DMS79 (cell line): Measurements from ENCODE around the gene ALDOC.

ENCODE experiments used
- DNase-seq: peaks from one replicate; lab custom pipeline; 2025; lab: John Stamatoyannopoulos, UW

Gene ALDOC

DNA sequence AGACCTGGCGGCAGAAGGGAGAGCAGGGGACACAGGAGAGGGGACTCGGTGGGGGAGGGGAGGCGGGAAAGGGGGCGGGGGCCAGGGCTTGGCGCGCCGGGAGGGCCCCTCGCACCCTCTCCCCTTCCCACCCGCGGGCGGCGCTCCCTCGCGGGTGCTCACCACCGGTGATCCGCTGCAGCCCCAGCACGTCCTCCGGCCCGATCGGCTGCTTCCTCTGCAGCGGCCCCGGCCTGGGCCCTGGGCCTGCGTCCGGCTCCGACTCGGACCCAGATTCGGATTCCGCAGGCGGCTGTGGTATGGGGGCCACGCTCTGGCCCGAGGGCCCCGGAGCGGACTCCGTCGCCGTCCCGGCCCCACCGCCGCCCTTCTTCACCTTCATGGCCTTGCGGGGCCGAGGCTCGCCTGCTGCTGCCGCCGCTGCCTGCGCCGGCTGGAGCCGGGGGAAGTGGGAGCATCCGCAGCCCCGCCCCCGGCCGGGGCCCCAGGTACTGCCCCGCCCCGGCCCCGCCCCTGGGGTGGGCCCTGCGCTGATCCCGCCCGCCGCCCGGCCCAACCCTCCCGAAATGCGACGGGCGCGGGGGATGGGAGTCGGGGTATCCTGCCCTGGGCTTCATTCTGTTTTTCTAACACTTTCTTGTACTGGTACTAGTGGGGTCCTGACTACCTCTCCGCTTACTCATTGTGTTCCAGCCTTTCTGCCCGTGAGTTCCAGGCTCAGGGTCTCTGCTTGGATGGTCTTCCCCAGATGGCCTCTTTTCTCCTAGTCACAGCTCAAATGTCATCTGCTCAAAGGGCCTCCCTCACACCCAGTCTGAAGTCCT, 24.3 kb downstream of the ALDOC start, which contains the start of gene UNC119:
Gene UNC119, minus strand, starts transcription at position 449 of the 824 bp plus-strand sequence. Its CDS starts 67 bp downstream, at position 382.
- DNase-seq: peak; percentile 44

DNA sequence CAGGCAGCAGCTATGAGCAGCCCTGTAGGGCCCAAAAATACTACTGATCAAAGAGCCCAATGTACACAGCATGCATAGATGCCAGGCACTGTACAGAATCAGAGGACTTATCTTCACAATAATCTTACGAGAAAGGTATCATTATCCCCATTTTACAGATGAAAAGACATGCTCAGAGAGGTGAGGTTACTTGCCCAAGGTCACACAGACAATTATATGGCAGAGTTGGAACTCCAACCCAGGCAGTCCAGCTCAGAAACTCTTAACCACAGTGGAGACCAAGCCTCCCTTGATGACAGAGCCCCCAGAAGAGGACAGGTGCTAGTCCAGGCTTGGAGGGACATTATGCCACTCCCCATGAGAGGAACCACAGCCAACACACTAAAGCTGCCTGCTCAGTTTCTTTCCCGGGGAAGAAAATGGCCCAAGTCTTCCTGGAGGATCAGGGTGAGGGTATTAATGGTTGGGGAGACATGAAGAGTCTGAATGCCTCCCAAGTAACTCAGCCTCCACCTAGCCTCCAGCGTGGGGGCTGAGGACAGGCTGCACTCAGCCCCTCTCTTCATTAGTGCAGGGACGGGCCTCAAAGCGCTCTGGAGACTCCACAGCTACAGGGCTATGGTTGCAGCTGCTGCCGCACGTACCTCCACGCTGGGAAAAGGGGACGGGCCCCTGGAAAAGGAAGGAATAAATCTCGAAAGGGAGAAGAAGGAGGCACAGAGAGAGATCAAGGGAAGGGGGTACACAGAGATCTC, 25.1 kb downstream of the ALDOC start:
- DNase-seq: no peak

DNA sequence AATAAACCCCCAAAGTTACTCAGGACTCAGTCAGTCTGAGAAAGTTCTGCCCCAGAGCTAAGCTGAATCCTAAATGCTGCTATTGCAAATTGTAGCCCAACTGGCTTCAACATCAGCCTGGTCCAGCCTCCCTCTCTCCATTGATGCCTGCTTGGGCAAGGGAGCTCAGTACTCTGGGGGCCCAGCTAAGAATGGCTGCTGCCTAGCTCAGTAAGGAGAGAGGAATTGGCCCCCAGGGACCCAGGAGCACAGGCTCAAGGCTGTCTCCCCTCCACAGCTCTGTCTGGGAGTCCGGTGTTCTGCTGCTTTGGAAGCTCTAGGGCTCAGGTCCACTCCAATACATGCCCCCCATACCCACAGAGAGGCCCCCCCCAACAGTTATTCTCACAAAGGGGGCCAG, 25.8 kb downstream of the ALDOC start:
- DNase-seq: no peak

DNA sequence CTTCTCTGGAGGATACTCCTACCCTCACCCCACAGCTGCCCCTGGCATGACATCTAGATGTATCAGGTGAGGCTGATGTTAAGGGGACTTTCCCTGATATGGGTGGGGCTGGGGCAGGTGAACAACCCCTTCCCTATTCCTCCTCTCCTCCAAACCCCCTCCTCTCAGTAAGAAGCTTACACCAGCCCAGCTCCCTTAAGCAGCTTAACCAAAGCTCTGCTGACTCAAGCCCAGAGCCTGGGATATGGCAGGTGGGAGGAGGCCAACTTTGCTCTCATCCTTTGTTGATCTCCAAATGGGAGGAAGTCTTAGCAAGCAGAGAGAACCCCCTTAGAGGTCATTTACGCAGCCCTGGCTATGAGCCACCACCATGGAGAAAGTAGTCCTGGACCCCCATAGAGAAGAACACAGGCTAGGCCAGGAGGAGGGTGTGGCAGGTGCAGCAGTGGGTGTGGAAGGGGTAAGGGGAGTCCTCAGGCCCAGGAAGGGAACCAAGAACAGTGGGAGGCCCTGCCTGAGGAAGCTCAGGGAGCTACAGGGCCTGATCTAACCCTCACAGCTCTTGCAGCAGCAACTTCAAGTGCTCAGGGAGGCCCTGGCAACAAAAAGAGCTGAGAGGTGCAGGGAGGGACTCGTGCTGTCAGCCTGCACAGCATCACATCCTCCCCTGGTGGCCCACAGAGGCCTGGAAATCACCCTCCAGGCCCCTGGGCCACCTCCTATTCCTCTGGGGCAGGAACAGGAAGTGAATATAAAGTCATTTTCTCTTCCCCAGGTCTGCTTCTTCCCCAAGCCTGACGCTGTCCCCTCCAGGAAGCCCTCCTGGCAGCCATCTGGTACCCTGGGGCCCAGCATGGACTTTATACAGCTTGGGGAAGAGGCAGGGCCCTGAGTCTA, 27.2 kb downstream of the ALDOC start:
- no peak for DNase-seq

DNA sequence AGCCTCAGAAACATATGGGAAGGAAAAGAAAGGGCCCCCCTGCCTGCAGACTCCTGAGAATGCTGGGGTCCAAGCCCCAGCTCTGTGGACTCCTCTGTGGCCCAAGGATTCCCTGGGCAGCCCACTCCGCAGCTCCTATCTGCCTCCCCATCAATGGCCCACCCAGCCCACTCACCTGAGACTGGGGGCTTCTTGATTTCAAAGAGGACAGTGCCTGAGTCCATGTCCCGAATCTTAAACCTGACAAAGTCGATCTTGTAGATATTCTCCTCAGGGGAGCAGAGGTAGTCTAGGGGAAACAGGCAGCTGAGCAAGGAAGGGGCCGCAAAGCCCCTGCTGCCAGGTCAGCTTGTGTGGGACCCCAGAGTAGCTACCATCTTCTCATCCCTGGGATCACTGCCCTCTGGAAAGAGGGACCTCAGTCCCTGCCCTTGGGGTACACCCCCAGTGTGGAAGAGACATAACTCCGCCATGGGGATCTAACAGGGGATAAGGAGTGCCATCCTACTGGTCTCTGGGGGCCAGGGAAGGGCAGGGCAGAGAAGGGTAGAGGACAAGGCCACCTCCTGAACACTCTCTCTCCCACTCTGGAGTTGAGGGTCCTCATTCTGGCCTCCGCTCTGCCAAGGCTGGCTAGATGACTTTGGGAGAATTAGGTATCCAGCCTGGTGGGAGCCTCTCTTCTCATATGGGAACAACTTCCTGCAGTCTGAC, 28.1 kb downstream of the ALDOC start:
- DNase-seq: no peak

DNA sequence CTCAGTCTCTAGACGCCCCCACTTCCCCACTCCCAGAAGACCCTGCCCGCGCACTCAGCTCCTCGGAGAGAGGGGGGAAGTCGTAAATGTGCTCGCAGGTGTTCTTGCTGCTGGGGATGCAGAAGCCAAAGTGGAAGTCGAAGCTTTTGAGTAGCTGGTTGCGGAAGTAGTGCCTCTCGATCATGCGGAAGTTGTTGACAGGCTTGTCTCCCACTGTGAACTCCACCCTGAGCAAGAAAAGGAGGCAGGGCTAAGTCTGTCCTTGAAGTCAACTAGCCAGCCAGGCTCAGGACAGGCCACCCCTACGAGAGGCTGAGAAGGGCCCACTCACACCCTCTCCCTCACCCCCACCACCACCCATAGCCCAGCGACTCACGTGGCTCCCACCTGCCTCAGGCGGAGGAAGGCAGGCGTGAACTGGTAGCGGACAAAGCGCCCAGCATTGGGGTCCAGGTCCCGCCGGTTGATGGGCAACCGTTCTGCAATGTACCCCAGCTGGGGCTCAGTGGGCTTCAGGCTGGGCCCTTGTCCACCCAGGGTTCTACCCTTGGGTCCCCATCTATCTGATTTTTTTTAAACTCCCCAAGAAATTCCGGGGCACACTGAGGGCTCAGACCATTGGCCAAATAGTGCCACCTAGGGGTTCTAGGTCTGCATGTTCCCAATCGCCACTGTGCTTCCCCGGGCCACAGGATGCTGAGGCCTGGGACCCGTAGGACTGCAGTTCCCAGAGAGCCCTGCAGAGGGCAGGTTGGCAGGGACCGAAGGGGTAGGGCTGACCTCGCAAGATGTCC, 28.9 kb downstream of the ALDOC start:
- no peak for DNase-seq

DNA sequence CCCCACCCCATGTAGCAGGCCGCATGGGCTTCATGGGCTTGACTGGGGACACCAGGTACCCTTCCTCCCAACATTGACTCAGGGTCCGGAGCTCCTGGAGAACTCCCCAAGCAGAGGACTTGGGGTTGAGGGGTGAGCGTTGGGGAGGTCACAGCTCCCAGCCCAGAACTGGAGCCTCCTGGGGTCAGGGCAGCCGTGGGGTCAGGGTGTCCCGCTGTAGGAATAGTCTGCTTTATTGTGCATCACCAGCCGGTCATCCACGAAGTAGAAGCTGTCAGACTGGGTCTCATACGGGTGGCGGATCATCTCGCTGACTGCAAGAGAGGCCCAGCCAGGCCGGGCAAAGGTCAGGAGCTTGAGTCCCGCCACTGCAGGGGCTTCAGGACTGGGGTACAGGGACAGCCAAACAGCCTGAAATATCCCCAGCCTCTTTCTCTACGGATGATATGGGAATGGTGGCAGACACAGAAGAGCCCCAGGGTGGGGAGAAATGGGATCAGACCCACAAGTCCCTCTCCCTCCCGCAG, 29.5 kb downstream of the ALDOC start:
- no peak for DNase-seq

DNA sequence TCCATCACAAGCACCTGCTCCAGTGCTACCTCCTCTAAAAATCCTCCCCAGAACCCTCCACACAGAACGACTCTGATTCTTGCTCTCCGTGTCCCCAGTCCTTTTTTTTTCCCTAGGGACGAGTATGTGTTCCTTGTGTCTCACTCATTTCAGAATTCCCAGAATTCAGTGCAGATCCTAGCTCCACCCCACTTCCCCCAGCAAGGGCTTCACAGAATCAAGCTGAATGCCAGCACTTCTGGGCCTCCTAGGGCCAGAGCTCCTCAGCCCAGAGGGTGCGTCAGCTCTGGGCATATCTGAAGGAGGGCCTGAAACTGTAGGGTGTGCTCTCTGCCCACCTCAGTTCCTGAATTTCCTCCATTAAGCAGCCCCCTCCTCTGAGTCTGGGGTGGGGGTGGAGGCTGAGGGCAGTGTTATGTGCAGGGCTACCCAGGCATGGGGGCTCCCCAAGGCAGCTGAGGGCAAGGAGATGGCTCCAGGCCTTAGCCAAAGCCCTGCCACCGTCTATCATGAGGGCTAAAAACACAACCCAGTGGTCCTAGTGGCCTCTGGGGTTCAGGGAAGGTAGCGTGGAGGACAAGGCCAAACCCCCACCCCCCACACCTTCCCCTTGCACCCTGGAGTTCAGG, 30.8 kb downstream of the ALDOC start:
- no peak for DNase-seq

DNA sequence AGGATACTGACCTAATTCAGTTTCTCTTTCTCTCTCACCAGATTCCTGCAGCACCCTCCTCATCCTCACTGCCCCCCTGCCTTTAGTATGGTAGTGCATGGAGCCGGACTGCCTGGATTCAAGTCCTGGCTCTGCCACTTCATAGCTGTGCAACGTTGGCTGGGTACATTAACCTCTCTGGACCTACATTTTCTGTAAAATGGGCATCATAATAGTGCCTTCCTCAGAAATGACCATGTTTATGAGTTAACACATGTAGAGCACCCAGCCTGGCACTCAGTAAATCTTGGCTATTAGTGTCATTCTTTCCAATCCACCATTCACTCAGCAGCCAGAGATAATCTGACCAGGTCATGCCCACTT, 31.6 kb downstream of the ALDOC start:
- no peak for DNase-seq

DNA sequence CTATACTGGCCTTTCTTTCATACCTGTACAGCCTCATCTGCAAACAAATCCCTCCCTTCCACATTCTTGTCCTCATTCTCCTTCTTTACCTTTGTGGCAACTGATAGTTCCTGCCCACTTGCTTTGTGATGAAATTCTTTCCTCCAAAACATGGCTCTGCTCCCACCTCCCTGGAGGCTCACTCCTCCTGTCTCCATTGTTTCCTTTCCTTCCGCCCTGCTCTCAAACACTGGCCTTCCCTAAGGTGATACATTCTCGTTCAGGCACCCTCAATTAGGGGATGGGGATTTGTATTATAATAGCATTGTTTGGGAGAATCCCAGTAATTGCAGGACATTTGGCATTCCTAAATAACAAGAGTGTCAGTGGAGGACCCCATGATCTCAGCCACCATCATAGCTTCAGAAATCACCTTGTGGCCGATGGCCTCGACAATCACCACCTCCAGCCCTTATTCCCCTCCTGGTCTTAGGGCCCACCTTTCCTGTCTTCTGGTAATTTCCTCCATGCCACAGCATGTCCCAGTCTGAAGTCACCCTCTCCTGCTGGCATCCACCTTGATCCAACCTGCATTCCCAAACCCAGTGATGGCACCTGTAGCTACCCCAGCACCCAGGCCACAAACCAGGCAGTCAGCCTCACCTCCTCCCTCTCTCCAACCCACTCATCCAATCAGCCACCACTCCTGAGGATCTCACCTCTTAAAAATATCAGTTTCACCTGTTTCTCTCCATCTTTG, 32.1 kb downstream of the ALDOC start:
- no peak for DNase-seq

DNA sequence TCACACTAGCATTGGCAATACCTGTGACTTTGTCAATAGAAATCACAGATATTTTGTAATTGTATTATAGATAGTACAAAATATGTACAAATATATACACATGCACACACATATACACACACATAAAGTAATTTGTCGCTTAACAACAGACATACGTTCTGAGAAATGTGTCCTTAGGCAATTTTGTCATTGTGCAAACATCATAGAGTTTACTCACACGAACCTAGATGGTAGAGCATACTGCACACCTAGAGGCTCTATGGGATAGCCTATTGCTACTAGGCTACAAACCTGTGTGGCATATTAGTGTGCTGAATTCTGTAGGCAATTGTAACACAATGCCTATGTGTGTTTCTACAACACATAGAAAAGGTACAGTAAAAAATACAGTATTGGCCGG, 35.3 kb downstream of the ALDOC start:
- DNase-seq: no peak

DNA sequence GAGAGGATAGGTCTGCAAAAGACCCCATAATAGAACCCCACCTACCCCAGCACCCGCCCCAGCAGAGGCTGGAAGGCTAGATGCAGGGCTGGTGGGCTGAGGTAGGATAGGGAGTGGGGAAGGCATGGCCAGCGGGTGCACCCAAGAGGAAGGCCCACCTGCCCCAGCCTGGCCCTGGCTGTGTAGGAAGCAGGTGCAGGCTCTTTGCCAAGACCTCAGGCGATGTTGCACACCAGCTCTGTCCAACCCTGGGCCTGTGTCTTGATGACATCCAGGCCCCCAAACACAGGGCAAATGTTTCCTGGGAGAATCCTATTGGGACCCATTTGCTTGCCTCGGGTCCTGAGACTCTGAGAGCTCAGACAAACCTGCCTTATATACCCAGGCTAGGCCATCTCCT, 36.5 kb downstream of the ALDOC start:
- DNase-seq: no peak

DNA sequence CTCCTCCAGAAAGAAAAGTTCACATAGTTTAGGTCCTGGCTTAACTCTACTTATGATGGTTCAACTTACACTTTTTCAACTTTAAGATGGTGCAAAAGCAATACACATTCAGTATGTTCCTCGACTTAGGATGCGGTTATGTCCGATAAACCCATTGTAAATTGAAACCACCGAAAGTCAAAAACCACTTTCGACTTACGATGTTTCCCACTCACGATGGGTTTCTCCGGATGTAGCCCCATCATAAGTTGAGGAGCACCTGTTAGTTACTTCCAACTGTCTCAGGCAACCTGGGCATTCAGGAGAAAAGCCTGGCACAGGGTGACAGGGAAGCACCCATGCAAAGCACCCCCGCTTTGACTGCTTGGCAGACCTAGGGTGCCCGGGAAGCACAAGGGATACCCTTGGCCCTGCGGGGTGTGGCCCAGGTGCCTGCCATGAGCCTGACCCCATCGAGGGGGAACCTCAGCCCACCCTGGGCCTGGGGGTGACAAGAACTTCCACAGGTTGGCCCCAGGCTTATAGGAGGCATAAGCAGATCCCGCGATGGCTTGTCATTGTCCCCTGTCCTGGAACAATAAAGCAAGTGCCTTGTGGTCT, 38.3 kb downstream of the ALDOC start:
- DNase-seq: no peak

DNA sequence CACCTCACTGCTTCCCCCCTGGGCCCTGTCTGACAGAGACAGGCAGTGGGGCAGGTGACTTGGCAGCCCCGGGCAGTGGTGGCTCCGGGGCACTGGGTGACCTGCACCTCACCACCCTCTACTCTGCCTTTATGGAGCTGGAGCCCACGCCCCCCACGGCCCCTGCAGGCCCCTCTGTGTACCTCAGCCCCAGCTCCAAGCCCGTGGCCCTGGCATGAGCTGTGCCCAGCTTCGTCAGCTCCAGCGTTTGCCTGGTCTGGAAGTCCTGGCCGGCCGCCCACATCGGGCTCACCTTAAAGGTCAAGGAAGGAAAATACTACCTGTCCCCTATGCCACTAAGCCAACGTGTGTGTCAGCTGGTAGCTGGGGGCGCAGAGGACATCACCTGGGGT, 39.5 kb downstream of the ALDOC start:
- DNase-seq: no peak

DNA sequence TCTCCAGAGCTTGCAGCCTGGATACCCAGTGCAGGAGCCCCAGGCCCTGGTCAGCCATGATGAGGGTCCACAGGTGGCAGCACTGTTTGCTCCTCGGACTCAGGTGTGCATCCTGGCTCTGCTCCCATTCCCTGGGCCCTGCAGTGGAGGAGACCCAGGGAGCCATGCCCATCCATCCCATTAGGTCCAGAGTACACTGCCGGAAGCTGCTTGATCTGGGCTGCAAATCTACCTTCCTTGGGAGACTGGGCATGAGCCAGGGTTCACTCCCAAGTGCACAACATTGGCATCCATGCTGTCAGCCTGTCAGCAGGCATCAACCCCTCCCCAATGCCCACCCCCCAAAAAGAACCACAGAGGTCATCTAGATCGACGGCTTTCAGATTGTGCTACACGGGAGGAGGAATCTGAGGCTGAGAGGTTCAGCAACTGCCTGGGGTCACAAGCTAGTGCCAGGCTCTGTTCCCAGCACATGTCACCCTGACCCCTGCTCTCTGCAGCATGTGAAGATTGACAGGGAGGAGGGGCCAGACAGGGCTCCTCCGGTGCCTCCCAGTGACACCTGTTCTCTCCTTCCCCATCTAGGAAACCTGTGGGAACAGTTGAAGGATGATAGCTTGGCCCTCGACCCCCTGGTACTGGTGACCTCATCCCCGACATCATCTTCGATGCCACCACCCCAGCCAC, 40.0 kb downstream of the ALDOC start:
- DNase-seq: no peak

DNA sequence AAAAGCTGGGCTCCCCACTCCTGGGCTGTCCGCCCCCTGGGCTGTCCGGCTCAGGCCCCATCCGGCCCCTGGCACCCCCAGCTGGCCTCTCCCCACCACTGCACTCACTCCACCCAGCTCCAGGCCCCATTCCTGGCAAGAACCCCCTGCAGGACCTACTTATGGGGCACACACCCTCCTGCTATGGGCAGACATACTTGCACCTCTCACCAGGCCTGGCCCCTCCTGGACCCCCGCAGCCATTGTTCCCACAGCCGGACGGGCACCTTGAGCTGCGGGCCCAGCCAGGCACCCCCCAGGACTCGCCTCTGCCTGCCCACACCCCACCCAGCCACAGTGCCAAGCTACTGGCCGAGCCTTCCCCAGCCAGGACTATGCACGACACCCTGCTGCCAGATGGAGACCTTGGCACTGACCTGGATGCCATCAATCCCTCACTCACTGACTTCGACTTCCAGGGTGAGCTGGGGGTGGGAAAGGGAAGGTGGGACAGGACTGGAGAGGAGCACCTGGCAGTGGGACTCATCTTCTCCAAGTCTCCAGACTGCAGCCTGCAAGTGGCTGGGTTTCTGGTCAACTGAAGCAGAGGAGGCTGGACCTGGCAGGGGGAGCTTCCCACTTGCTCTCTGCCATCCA, 41.8 kb downstream of the ALDOC start:
- no peak for DNase-seq

DNA sequence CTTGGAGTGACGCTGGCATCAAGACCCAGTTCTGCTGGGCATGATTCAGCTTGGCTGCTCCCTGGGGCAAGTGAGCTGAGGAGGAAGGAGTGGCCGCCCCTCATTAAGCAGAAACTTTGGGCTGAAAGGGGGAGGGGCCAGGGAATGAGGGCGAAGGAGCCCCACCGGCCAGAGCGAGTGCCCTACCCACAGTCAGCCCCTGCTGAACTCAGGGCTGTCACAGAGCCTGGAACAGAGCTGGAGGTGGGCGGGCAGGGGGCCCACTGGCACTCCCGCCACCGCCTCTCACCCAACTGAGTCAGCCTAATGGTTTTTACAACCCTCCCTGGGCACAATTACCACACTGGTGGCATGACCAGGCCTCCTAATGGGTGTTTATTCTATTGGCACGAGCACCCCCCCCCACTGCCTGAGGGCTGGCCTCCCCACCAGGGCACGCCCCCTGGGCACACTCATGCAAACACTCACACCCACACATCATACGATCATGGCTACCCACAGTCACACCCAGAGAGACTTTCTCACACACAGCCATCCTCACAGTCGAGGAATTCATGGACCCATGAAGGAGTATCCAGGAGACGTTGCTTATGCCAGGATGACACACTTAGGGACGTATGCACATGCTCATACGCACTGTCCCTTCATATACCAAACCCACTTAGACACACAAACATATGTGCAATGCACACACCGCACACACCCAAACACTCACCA, 43.4 kb downstream of the ALDOC start:
- DNase-seq: no peak
